Liver (tissue), 9 donors: ENCODE measurements around the gene ME2. TPM values are rescaled to one million over a fixed set of nuclear protein-coding genes. Genes with fewer than 3 reads are reported as not detected.

Experiments used
- DNase-seq: peaks from one replicate; pipeline ENCODE4 v3.0.0-alpha.2; 2017; ENCODE audit warnings: low spot score
- H3K27ac ChIP-seq, 2 donors: one replicate each; pipeline ENCODE4 v1.7.0; 2013; ENCODE audit warnings: inconsistent platforms in 2 of 2, low read length in 2 of 2, control low read depth in 1 of 2, low read depth in 1 of 2, mild to moderate bottlenecking in 1 of 2
- H3K27me3 ChIP-seq, 4 donors: one replicate each; pipeline versions ENCODE4 v1.6.1 to v1.7.0; 2013; ENCODE audit warnings: low read length in 3 of 4, inconsistent platforms in 1 of 4, mild to moderate bottlenecking in 1 of 4, moderate library complexity in 1 of 4; ENCODE audit not compliant: control insufficient read depth in 4 of 4, insufficient read depth in 4 of 4
- H3K36me3 ChIP-seq, 4 donors: one replicate each; pipeline versions ENCODE4 v1.6.1 to v1.7.0; 2013; ENCODE audit warnings: low read length in 3 of 4, mild to moderate bottlenecking in 3 of 4, low read depth in 1 of 4, moderate library complexity in 1 of 4; ENCODE audit not compliant: control insufficient read depth in 4 of 4, insufficient read depth in 3 of 4
- H3K4me1 ChIP-seq, 4 donors: one replicate each; pipeline versions ENCODE4 v1.6.1 to v1.7.0; 2013; ENCODE audit warnings: low read length in 3 of 4, mild to moderate bottlenecking in 3 of 4, moderate library complexity in 1 of 4; ENCODE audit not compliant: control insufficient read depth in 4 of 4, insufficient read depth in 4 of 4
- H3K4me3 ChIP-seq, 3 donors: one replicate each; pipeline versions ENCODE4 v1.6.1 to v1.7.0; 2013; ENCODE audit warnings: low read length in 3 of 3, control low read depth in 1 of 3, low read depth in 1 of 3, mild to moderate bottlenecking in 1 of 3
- H3K9ac ChIP-seq, 2 donors: one replicate each; pipeline ENCODE4 v1.7.0; 2013; ENCODE audit warnings: low read length in 2 of 2, mild to moderate bottlenecking in 2 of 2, moderate library complexity in 2 of 2, control low read depth in 1 of 2, low read depth in 1 of 2
- H3K9me3 ChIP-seq, 4 donors: one replicate each; pipeline versions ENCODE4 v1.6.1 to v1.7.0; 2013; ENCODE audit warnings: low read length in 3 of 4; ENCODE audit not compliant: control insufficient read depth in 4 of 4
- ATF3 ChIP-seq: IDR thresholded peaks from 2 replicates; pipeline ENCODE4 v1.6.1; 2016; ENCODE audit warnings: antibody characterized with exemption
- CTCF ChIP-seq: fragments of 150-350 bp; IDR thresholded peaks from 2 replicates; pipeline ENCODE4 v1.5.1; 2017; ENCODE audit warnings: improper control_type of control experiment, low read depth, low read length; ENCODE audit not compliant: missing input control
- EGR1 ChIP-seq, 2 donors: IDR thresholded peaks; 2 replicates each; pipeline ENCODE4 v1.6.1; 2016 to 2018; ENCODE audit warnings: antibody characterized with exemption in 2 of 2, low read depth in 2 of 2
- GABPA ChIP-seq, 2 donors: IDR thresholded peaks in 1 of 2; conservative IDR thresholded peaks in 1 of 2; 2 replicates each; pipeline ENCODE4 v1.6.1; 2016; ENCODE audit warnings: antibody characterized with exemption in 2 of 2, mild to moderate bottlenecking in 1 of 2, moderate library complexity in 1 of 2
- HNF4A ChIP-seq, 2 donors: conservative IDR thresholded peaks; 2 replicates each; pipeline ENCODE4 v1.6.1; 2016; ENCODE audit warnings: antibody characterized with exemption in 2 of 2, mild to moderate bottlenecking in 2 of 2
- HNF4G ChIP-seq: IDR thresholded peaks from 2 replicates; pipeline ENCODE4 v1.6.1; 2016; ENCODE audit warnings: antibody characterized with exemption
- MAX ChIP-seq: IDR thresholded peaks from 2 replicates; pipeline ENCODE4 v1.6.1; 2016; ENCODE audit warnings: antibody characterized with exemption
- NR2F2 ChIP-seq: IDR thresholded peaks from 2 replicates; pipeline ENCODE4 v1.6.1; 2016; ENCODE audit warnings: antibody characterized with exemption
- RXRA ChIP-seq, 2 donors: IDR thresholded peaks; 2 replicates each; pipeline ENCODE4 v1.6.1; 2017 to 2018; ENCODE audit warnings: antibody characterized with exemption in 2 of 2, mild to moderate bottlenecking in 1 of 2
- SP1 ChIP-seq: IDR thresholded peaks from 2 replicates; pipeline ENCODE4 v1.6.1; 2018; ENCODE audit warnings: antibody characterized with exemption, mild to moderate bottlenecking
- TAF1 ChIP-seq: conservative IDR thresholded peaks from 2 replicates; pipeline ENCODE4 v1.6.1; 2016; ENCODE audit warnings: antibody characterized with exemption, mild to moderate bottlenecking
- WGBS: extraction: QIAGEN DNeasy Blood & Tissue Kit; methylation state at CpG from one replicate; pipeline ENCODE4 v1.1.7; 2013; 5-methylcytosine and 5-hydroxymethylcytosine counted together
- polyA plus RNA-seq, 2 donors: library from polyadenylated mRNA; stranded (reverse) in 1 of 2; unstranded in 1 of 2; fragments of 200-250 nt in 1 of 2; fragments of >200 nt in 1 of 2; fragmentation: Nextera tagmentation in 1 of 2; extraction: Ambion mirVana in 1 of 2; gene quantifications; one replicate each; pipeline versions ENCODE4 v1.2.1 to v1.2.3, GENCODE V29; 2013 to 2015
- total RNA-seq, 2 donors: library from RNA; depleted of rRNA; stranded (reverse); fragments of >200 nt; gene quantifications; one replicate each; pipeline ENCODE4 v1.2.3, GENCODE V29; 2014
- donor health status: healthy.
- donor health status: healthy.
- donor health status: healthy.
- donor health status: healthy.
- donor health status: healthy.

The ME2 gene
- total and polyA plus RNA-seq, 4 donors, result 9.0 to 33.8 (median 16.1) TPM

GRCh38 chr18:50935493-50936191, 56.7 kb downstream of the ME2 start (continued):
- TF ChIP-seq ATF3, result no peak
- TF ChIP-seq GABPA (IDR thresholded peaks at IDR 0.05 in 1 of 2, conservative IDR thresholded peaks at IDR 0.05 in 1 of 2), result no peak
- TF ChIP-seq TAF1, result no peak
- no peak for TF ChIP-seq CTCF

DNA sequence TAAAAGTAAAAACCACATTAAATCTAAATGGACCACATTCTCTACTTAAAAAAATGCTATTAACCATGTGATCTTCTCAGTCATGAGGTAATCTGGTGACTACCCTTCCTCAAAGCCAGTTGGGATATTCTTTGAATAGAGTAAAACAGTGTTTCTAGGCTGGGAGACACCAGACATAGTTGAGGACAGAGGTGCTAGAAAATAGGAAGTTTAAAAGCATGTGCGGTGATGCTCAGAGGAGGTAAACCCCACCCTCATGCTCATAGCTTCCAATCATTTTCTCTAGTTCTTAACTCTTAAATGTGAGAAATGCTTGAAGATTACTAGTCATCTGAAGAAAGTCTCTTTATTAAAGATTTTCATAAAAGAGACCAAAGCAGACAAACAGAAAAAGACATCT, 58.3 kb downstream of the ME2 start:
- Histone ChIP-seq H3K4me3 (no peak overlapping the region), H3K9ac (no peak overlapping the region), H3K36me3 (peaks cover 0 to 4% (median under 1%) of the 10 kb centered on the region in 4 donors), H3K9me3 (no peaks in the 10 kb centered on the region), H3K27ac (no peak overlapping the region), H3K4me1 (peaks cover 2 to 13% (median 5%) of the 10 kb centered on the region in 4 donors), H3K27me3 (no peaks in the 10 kb centered on the region)
- no peak for DNase-seq
- WGBS, result 89% methylated on average over 1 of the region's 1 CpG
- no peak for TF ChIP-seq ATF3
- TF ChIP-seq MAX, result no peak
- no peak for TF ChIP-seq EGR1 (IDR thresholded peaks at IDR 0.05; ENCODE audit: low read depth in 2 of 2)
- no peak for TF ChIP-seq RXRA (IDR thresholded peaks at IDR 0.05)
- TF ChIP-seq SP1, result no peak
- TF ChIP-seq HNF4G, result no peak
- no peak for TF ChIP-seq NR2F2

DNA sequence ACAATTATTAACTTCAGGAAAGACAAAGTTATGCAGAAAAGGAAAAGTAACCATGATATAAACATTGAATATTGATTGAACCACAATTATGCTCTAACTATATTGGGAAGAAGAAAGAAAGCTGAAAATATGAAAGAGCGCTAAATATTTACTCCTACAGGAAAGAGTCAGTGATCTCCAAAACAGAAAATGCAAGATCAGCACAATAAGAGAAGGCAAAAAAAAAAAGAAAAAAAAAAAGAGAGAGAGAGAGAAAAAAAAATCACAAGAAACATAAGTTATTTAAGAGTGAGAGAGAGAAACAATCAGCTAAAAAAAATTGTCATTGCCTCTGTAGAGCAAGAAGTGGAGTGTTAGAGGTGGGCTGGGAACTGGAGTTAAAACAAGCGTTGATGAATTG, 60.0 kb downstream of the ME2 start:
- Histone ChIP-seq H3K27me3 (no peaks in the 10 kb centered on the region), H3K4me1 (peaks cover 2 to 13% (median 5%) of the 10 kb centered on the region in 4 donors), H3K9ac (no peak overlapping the region), H3K9me3 (no peaks in the 10 kb centered on the region), H3K4me3 (no peak overlapping the region), H3K27ac (no peak overlapping the region), H3K36me3 (peaks cover 0 to 5% (median 1%) of the 10 kb centered on the region in 4 donors)
- 89% methylated on average over 2 of the region's 2 CpGs for WGBS
- TF ChIP-seq HNF4A (conservative IDR thresholded peaks at IDR 0.05) (no peak), ATF3 (no peak), EGR1 (IDR thresholded peaks at IDR 0.05; ENCODE audit: low read depth in 2 of 2) (no peak), GABPA (IDR thresholded peaks at IDR 0.05 in 1 of 2, conservative IDR thresholded peaks at IDR 0.05 in 1 of 2) (no peak)
- DNase-seq, result no peak
